GM21786 (cell line): ENCODE data around the gene CYP39A1.

Source experiments
- ATAC-seq: cut with Tn5 transposase; IDR thresholded peaks from one replicate; pipeline ENCODE4 v1.9.1; 2021; ENCODE audit not compliant: unreplicated experiment

Gene CYP39A1

GRCh38 chr6:46592046-46592445 lies 60.6 kb downstream of the CYP39A1 start:
- ATAC-seq, result no peak

DNA sequence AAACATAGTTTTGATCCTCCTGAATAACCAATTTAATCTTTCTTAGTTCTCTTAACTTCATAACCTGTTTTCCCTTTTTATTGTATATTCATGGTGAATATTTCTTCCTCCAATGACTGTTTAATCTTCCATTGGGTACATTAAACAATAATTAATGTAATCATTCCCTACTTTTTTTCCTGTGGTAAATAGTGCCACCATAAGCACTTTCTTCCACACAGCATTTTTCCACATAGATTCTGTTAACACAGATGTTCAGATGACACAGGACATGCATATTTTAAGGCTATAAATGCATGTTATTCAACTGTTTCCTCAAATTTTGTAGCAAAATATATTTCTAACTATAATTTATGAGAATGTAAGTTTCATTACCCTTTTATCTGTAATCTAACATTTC lies 61.9 kb downstream of the CYP39A1 start:
- no peak for ATAC-seq

DNA sequence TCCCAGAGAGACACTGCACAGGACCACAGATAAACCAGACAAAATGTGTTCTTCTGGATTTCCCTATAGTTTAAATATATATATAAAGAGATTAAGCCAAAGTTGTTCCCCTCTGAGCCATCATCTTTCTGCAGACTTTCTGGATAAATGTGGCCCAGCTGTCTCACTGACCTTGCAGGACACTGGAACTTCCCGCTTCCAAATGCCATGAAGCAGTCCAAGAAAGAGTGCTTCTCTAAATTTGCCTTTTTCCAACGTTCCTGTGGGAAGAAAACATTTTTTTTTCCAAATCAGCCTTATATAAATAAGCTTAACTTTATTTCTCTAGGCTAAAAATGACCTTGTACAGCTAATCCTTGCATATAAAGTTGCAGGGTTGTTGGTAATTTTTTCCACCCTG lies 65.7 kb downstream of the CYP39A1 start:
- no peak for ATAC-seq

DNA sequence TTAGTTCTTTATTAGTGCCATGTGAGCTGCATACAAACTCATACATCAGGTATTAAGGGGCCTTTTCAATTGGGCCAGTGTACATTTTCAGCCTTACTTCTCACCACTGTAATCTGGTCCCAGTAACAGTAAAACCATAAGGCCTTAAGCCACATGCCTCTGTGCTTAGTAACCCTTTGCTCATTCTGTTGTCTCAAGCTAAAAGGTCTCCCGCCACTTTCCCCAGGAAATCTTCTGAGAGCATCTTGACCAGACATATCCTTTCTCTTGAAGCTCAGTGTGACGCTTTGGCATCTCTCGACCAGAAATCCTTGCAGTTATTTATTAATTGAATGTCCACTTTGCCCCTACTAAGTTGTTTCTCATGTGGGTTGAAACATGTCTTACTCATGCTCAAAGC lies 68.0 kb downstream of the CYP39A1 start:
- no peak for ATAC-seq

DNA sequence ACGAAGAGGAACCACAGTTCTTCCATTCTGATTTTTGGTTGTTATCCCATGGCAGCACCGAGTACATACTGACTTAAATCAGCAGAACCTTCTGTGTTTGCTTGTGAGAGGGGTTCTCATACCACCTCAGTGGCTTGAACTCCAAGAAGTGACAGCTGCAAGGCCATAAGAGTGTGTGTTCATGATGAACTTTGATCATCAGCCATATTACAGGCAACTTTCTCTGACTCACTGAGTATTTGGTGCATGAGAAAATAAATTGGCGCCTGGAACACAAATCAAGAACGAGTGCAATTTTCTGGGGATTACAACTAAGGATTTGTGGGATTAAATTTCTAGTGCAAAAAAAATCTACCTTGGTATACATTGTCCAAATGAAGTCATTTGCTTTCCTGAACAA lies 68.9 kb downstream of the CYP39A1 start:
- ATAC-seq, result no peak

DNA sequence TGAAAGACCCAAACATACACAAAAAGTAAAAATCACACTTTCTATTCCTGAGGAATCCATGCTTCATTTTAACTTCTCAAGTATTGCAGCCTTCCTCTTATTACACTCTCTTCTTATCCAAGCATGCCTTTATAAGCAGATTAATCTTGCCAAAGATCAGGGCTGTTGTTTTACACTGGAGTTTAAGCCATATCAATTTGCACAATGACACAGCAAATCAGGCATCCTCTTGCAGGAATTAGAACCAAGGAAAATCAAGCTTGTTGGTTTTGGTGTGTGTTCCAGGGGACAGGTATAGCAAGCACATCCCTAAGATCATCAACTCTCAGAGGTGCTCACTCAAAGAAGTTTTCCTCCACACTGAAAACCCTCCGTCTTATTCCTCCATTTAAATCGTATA lies 69.5 kb downstream of the CYP39A1 start:
- ATAC-seq, result no peak

GRCh38 chr6:46581459-46582177 lies 71.0 kb downstream of the CYP39A1 start:
- no peak for ATAC-seq

GRCh38 chr6:46575530-46575929 lies 77.1 kb downstream of the CYP39A1 start:
- ATAC-seq, result no peak

DNA sequence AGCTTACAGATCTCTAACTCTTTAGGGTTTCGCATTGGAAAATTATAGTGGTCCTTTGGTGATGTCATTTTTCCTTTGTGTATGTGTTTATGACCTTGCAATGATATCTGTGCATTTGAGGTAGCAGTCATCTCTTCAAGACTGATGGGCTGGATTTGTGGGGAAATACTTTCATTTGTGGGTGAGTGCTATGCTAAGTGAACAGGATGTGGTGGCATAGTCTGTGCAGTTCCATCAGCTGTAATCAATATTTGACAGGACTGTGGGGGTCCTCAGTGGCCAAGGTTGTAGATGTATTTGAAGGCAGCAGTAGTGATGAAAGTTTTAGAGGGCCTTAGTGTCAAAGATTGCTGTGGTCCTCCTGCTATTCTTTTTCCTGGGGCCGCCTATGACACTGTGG lies 79.5 kb downstream of the CYP39A1 start:
- ATAC-seq, result no peak

GRCh38 chr6:46565531-46565930 lies 87.1 kb downstream of the CYP39A1 start:
- no peak for ATAC-seq

GRCh38 chr6:46563924-46564323 lies 88.7 kb downstream of the CYP39A1 start:
- ATAC-seq, result no peak

- no peak for ATAC-seq
Measured at GRCh38 chr6:46556053-46556452, 96.6 kb downstream of the CYP39A1 start.

DNA sequence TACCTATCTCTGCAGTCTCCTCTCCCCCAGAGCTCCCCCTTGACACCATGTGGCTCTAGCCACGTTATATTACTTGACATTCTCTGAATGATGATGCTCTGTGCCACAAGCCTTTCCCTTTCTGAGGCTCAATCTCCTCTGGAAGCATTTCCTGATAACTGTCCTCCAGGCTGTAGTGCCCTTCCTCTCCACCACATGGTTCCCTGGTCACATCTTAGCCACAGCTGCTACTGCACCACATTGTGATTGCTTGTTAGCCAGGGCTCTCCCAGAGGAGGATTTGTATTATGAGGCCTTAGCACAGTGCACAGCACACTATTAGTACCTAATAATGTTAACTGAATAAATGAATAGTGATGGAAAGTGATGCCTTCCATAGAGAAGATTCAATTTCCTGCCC lies 97.5 kb downstream of the CYP39A1 start:
- ATAC-seq, result no peak

DNA sequence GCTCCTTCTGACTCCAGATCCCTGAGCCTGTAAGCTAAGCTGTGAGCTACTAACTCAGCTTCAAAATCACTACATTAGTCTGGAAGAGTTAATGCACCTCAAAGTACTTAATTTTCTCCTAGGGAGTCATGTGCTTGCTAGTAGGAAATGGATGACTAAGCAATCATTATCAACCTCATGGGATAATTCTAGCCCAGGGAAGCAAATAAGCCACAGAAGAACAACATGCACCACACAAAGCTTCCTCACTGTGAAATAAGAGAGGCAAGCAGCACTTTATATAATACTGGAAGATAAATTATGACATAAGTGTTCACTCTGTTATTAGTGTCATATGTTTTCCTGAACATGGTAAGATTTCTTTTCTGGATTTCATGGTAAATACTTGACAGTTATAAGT lies 103.5 kb downstream of the CYP39A1 start:
- no peak for ATAC-seq

DNA sequence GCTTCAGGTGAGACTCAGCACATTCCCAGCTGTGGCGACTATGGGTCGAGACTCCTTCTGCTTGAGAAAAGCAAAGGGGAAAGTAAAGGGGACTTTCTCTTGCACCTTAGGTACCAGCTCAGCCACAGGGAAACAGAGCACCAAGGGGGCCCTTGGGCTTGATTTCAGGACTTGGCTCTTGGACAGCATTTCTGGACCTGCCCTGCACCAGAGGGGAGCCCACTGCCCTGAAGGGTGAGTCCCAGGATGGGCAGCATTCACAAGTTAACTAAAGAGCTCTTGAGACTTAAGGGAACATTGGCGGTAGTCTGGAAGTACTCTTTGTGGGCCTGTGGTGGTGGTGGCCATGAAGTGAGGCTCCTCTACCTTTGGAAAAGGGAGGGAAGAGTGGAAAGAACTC lies 111.1 kb downstream of the CYP39A1 start:
- ATAC-seq, result no peak

GRCh38 chr6:46539866-46540265 lies 112.8 kb downstream of the CYP39A1 start:
- ATAC-seq, result no peak

DNA sequence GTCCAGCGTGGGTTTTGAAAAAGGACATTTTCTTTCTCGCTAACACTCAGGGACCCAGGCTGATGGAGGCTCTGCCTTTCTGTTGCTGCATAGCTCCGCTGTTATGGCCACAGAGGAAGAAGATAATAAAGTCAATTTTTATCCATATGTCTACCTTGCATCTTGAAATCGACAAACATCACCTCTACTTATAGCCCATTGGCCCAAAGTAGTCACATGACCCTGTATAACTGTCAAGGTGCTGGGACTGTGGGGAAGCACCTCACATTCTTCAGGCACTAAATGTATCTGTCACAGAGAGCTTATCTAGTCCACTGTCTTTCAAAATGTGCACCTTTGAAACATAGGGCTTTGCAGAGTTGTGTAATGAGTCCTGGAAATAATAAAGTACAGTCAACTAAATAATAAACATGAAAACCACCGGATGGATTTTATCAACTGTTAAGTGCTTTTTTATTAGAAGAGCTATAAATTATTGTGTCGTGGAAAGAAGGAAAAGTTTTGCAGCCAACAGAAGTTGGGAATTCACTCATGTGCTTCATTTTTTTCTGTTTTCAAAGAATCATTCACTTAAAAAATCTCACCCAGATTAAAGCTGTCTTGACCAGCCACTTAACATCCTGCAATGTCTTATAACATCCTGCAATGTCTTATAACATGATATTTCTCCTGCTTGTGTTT lies 113.7 kb downstream of the CYP39A1 start:
- no peak for ATAC-seq

GRCh38 chr6:46530896-46531295 lies 121.7 kb downstream of the CYP39A1 start:
- ATAC-seq, result no peak

- ATAC-seq, result no peak
Measured at GRCh38 chr6:46528961-46529750, 123.5 kb downstream of the CYP39A1 start.

DNA sequence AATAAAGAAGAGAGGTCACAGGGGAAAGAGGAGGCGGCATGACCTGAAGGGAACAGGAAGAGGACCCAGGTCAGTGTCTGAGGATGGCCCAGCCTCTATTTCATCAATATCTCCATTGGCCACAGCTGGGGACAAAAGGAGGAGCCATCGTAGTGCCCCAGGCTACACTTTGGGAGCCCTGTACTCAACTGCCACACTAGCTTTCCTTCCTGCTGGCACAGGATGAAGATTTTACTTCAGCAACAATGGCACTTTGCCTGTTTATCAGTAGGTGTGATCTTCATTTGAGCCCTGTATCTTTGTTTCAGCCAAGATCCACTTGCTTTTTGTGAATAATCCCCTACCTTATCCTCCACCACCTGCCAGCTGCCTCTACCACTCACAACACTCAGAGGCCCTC lies 126.0 kb downstream of the CYP39A1 start:
- no peak for ATAC-seq

GRCh38 chr6:46525583-46525982 lies 127.0 kb downstream of the CYP39A1 start:
- ATAC-seq, result no peak

DNA sequence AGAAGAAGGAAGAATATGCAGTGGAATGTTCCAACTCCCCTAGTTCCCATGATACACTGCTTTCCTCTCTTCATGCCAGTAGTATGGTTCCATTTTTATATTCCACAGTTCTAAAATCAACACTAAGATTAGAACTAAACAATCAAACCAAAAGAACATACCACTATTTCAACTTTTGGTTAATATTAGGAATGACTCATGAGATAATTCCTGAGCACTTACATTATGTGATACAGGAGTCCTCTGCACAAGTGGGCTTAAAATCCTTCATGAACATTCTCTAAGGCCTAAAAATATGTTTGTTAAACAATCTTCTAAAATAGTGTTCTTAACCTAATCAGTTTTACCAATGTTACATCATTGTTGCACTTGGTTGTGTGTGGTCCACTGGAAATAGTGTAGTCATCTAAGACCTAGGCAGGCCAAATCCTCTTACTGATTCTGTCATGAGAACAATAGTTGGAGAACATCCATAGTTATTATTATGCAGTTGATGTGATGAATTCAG lies 131.1 kb downstream of the CYP39A1 start:
- ATAC-seq, result no peak
